HepG2 (cell line): ENCODE data around the gene PDZD2. TPM values are rescaled to one million over a fixed set of nuclear protein-coding genes. Genes with fewer than 3 reads are reported as not detected.

Experiments used
- ATAC-seq: fragments of 200-7000 bp; cut with Tn5 transposase; 3 replicates; pipeline ENCODE4 v1.9.1; 2020; ENCODE audit warnings: mild to moderate bottlenecking, moderate library complexity
- BruUV-seq: library from RNA; stranded (reverse); fragments of 400-500 nt; replicated peaks from 2 replicates; lab custom pipeline; 2021; lab: Mats Ljungman, UMichigan
- CTCF ChIA-PET: fragments of 300-600 bp; formaldehyde crosslinking; extraction: SDS; loops from one replicate; lab custom pipeline; 2021; ENCODE audit warnings: low total read pairs, inconsistent platforms, low intra/inter-chr PET ratio; lab: Yijun Ruan, JAX
- POLR2A ChIA-PET: fragments of 350-600 bp; sonication (Branson Sonifier 250); formaldehyde crosslinking; loops from one replicate; lab custom pipeline; 2020; ENCODE audit warnings: antibody characterized with exemption, inconsistent platforms; lab: Yijun Ruan, JAX
- DNase-seq: peaks from one replicate; pipeline ENCODE4 v3.0.0-alpha.2; 2015; ENCODE audit warnings: low spot score
- FAIRE-seq: peaks from 3 replicates; lab custom pipeline; 2011; peaks lifted over from hg19 to GRCh38; lab: Jason Lieb, UNC
- H2AFZ ChIP-seq: one replicate; pipeline ENCODE4 v1.6.1; 2011; ENCODE audit warnings: low read length, inconsistent platforms
- H3K27ac ChIP-seq: fragments of 300-600 bp; 3 replicates; pipeline ENCODE4 v1.8.0; 2011; ENCODE audit warnings: mixed run types, mild to moderate bottlenecking, mixed read lengths, low read length, inconsistent platforms; ENCODE audit not compliant: insufficient read depth; ENCODE audit errors: extremely low read length
- H3K27me3 ChIP-seq, 2 experiments: fragments of 200-600 bp in 1 of 2; 2 replicates in 1 of 2; 3 replicates in 1 of 2; pipeline versions ENCODE4 v1.6.0 to v1.8.0; 2011; ENCODE audit warnings: low read length in 2 of 2, mild to moderate bottlenecking in 2 of 2, moderate library complexity in 2 of 2, inconsistent platforms in 1 of 2; ENCODE audit not compliant: insufficient read depth in 2 of 2, control insufficient read depth in 1 of 2
- H3K36me3 ChIP-seq, 2 experiments: fragments of 200-600 bp in 1 of 2; replicated peaks in 1 of 2; 2 replicates in 1 of 2; 3 replicates in 1 of 2; pipeline versions ENCODE4 v1.5.1 to v1.8.0; 2011; ENCODE audit warnings: low read length in 2 of 2, inconsistent platforms in 1 of 2; ENCODE audit not compliant: insufficient read depth in 2 of 2, control insufficient read depth in 1 of 2
- H3K4me1 ChIP-seq: 2 replicates; pipeline ENCODE4 v1.5.1; 2012; ENCODE audit warnings: low read length, inconsistent platforms; ENCODE audit not compliant: insufficient read depth
- H3K4me2 ChIP-seq: 2 replicates; pipeline ENCODE4 v1.6.0; 2011; ENCODE audit warnings: low read depth, low read length, inconsistent platforms
- H3K4me3 ChIP-seq, 3 experiments: fragments of 200-600 bp in 1 of 3; sonication (generic), shearing (Covaris generic) in 1 of 3; replicated peaks in 1 of 3; 2 replicates each; pipeline ENCODE4 v1.5.1; 2011 to 2016; ENCODE audit warnings: low read length in 3 of 3, inconsistent platforms in 2 of 3, low read depth in 2 of 3, mild to moderate bottlenecking in 2 of 3, control low read depth in 1 of 3, mixed read lengths in 1 of 3; ENCODE audit not compliant: insufficient read depth in 1 of 3
- H3K79me2 ChIP-seq: one replicate; pipeline ENCODE4 v1.6.1; 2011; ENCODE audit warnings: low read length, inconsistent platforms; ENCODE audit not compliant: insufficient read depth
- H3K9ac ChIP-seq: 2 replicates; pipeline ENCODE4 v1.6.0; 2011; ENCODE audit warnings: mild to moderate bottlenecking, low read depth, low read length, inconsistent platforms; ENCODE audit not compliant: insufficient read depth
- H3K9me3 ChIP-seq: 2 replicates; pipeline ENCODE4 v1.5.1; 2012; ENCODE audit warnings: mild to moderate bottlenecking, low read length
- H4K20me1 ChIP-seq: 2 replicates; pipeline ENCODE4 v1.6.0; 2011; ENCODE audit warnings: inconsistent platforms, mild to moderate bottlenecking, low read length, moderate library complexity; ENCODE audit not compliant: insufficient read depth
- ARHGAP35 ChIP-seq: sonication (generic); formaldehyde crosslinking; IDR thresholded peaks from 2 replicates; pipeline ENCODE4 v1.9.0; 2022; ENCODE audit warnings: mild to moderate bottlenecking, inconsistent platforms, moderate library complexity, missing genetic modification reagents, borderline replicate concordance
- ATF4 ChIP-seq, 2 experiments: fragments of 450-650 bp in 1 of 2; sonication (generic) in 1 of 2; formaldehyde crosslinking; IDR thresholded peaks; 2 replicates each; pipeline versions ENCODE4 v1.5.0 to v1.8.0; 2020 to 2022; ENCODE audit warnings: mild to moderate bottlenecking in 1 of 2, missing genetic modification reagents in 1 of 2
- CBFB ChIP-seq: sonication (generic); formaldehyde crosslinking; IDR thresholded peaks from 2 replicates; pipeline ENCODE4 v1.4.0; 2020; ENCODE audit warnings: missing genetic modification reagents
- CBX1 ChIP-seq: IDR thresholded peaks from one replicate; pipeline ENCODE4 v1.6.1; 2016; ENCODE audit warnings: antibody characterized with exemption, low read depth
- CTCF ChIP-seq: sonication (generic); formaldehyde crosslinking; IDR thresholded peaks from 2 replicates; pipeline ENCODE4 v1.5.0; 2020; ENCODE audit warnings: mild to moderate bottlenecking, missing genetic modification reagents, moderate library complexity
- GTF2F1 ChIP-seq: fragments of 150-350 bp; IDR thresholded peaks from 2 replicates; pipeline ENCODE4 v1.6.1; 2014; ENCODE audit warnings: low read length
- HBP1 ChIP-seq: IDR thresholded peaks from 2 replicates; pipeline ENCODE4 v1.6.1; 2016; ENCODE audit warnings: low read depth, control low read depth
- POLR2G ChIP-seq: fragments of 200-400 bp; formaldehyde crosslinking; IDR thresholded peaks from 2 replicates; pipeline ENCODE4 v1.6.1; 2018; ENCODE audit warnings: mild to moderate bottlenecking, low read depth, low read length, moderate library complexity
- ZMAT5 ChIP-seq: sonication (generic); formaldehyde crosslinking; IDR thresholded peaks from 2 replicates; pipeline ENCODE4 v1.5.0; 2020; ENCODE audit warnings: mild to moderate bottlenecking, low read depth, missing genetic modification reagents, borderline replicate concordance
- ZNF142 ChIP-seq: sonication (generic); formaldehyde crosslinking; IDR thresholded peaks from 2 replicates; pipeline ENCODE4 v1.4.0; 2020; ENCODE audit warnings: missing genetic modification reagents
- ZNF552 ChIP-seq: sonication (generic); formaldehyde crosslinking; IDR thresholded peaks from 2 replicates; pipeline ENCODE4 v1.9.0; 2022; ENCODE audit warnings: missing genetic modification reagents, mild to moderate bottlenecking, borderline replicate concordance
- WGBS: methylation state at CpG from one replicate; pipeline ENCODE4 v1.1.6; 2017; ENCODE audit warnings: low lambda C conversion rate; 5-methylcytosine and 5-hydroxymethylcytosine counted together
- in situ Hi-C: cut with HindIII; loops from 2 replicates; pipeline ENCODE4 v1.10.0; 2017; ENCODE audit warnings: low pct_unique_long_range_greater_than_20kb; ENCODE audit not compliant: extremely low pct_ligation_motif_present
- intact Hi-C: fragments of 100-400 bp; cut with micrococcal nuclease; formaldehyde crosslinking; loops from one replicate; pipeline ENCODE4 v1.10.0; 2022; ENCODE audit not compliant: unreplicated experiment
- polyA plus RNA-seq, 8 experiments: library from polyadenylated mRNA; depleted of rRNA in 3 of 8; stranded (reverse) in 7 of 8; unstranded in 1 of 8; fragments of >200 nt; fragmentation: Illumina TruSeq in 4 of 8; extraction: Trizol in 4 of 8; gene quantifications; 2 replicates each; pipeline versions ENCODE4 v1.2.1 to v1.2.3, GENCODE V29; 2011 to 2016; ENCODE audit warnings: low read depth in 4 of 8, missing spikeins in 1 of 8, mixed read lengths in 1 of 8; ENCODE audit not compliant: insufficient read depth in 1 of 8
- total RNA-seq, 5 experiments: library from RNA; depleted of rRNA; stranded (reverse); fragments of >200 nt; fragmentation: Illumina TruSeq; extraction: Trizol; gene quantifications; 2 replicates each; pipeline ENCODE4 v1.2.3, GENCODE V29; 2016; ENCODE audit warnings: low read depth in 1 of 5
- TF ChIP-seq, protein P1 (sequence below): IDR thresholded peaks from 2 replicates; pipeline ENCODE4 v1.6.1; 2016; ENCODE audit warnings: missing compliant biosample characterization, missing genetic modification reagents, borderline replicate concordance

Gene PDZD2
- total and polyA plus RNA-seq, 2 of the 13 experiments (the other 11 are each of a cell fraction or from before 2014, with no cell fraction given) = 0.04 TPM; not detected in 1

DNA sequence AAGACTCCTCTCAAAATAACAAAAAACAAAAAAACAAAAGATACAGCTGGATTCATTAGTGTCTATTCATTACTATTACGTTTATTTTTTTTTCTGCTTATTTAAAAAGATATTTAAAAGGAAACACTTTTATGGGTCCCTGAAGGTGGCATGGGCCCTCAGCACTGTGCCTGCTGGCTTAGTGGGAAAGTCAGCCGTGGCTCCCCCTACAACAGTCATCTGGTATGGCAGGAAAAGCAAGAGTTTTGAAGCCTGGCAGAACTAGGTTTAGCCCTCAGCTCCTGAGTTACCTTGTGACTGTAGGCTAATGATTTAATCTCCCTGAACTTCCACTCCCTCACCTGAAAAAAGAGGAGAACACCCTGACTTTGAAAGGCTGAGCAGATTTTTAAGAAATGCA lies 399.6 kb downstream of the PDZD2 start:
- Histone ChIP-seq H3K4me1 (no peaks in the 10 kb centered on the region), H3K9ac (no peak overlapping the region), H3K27ac (no peak overlapping the region), H3K4me3 (no peak overlapping the region), H4K20me1 (no peaks in the 10 kb centered on the region), H3K27me3 (0 out of 5 replicates have a peak, but pooled peaks cover 0 to 4% of the 10 kb centered on the region in 2 experiments), H3K4me2 (no peak overlapping the region), H3K9me3 (no peaks in the 10 kb centered on the region), H2AFZ (no peak overlapping the region), H3K36me3 (no peaks in the 10 kb centered on the region), H3K79me2 (no peaks in the 10 kb centered on the region)
- POLR2A ChIA-PET = no interaction called here
- FAIRE-seq = no peak
- ATAC-seq = no peak
- no TSS peak for BruUV-seq
- in situ Hi-C loops = no loop called here
- no peak for DNase-seq
- intact Hi-C loops = no loop called here
- CTCF ChIA-PET = no interaction called here
- 36% methylated on average over 2 of the region's 2 CpGs for WGBS
- TF ChIP-seq HBP1 (CRISPR knock-in tag) = no peak
- no peak for TF ChIP-seq CBFB (CRISPR knock-in tag)
- TF ChIP-seq ZNF552 (CRISPR knock-in tag) = no peak
- TF ChIP-seq CTCF (CRISPR knock-in tag) = no peak
- no peak for TF ChIP-seq POLR2G
- no peak for TF ChIP-seq ZMAT5
- no peak for TF ChIP-seq ARHGAP35 (CRISPR knock-in tag)
- no peak for TF ChIP-seq CBX1
- no peak for TF ChIP-seq ZNF142 (CRISPR knock-in tag)
- TF ChIP-seq, protein P1, sequence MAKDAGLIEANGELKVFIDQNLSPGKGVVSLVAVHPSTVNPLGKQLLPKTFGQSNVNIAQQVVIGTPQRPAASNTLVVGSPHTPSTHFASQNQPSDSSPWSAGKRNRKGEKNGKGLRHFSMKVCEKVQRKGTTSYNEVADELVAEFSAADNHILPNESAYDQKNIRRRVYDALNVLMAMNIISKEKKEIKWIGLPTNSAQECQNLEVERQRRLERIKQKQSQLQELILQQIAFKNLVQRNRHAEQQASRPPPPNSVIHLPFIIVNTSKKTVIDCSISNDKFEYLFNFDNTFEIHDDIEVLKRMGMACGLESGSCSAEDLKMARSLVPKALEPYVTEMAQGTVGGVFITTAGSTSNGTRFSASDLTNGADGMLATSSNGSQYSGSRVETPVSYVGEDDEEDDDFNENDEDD (CRISPR knock-in tag) = no peak
- TF ChIP-seq ATF4 (CRISPR knock-in tag; IDR thresholded peaks at IDR 0.05) = no peak
- TF ChIP-seq GTF2F1 = no peak
